Pancreas (tissue), 10 donors: Measurements from ENCODE around the gene SPEN. TPM values are rescaled to one million over a fixed set of nuclear protein-coding genes. Genes with fewer than 3 reads are reported as not detected.

ENCODE experiments used
- ATAC-seq, 4 donors: fragments of 200-7000 bp; cut with Tn5 transposase; one replicate each; pipeline versions ENCODE4 v1.8.0 to v1.9.1; 2020; ENCODE audit warnings: mild to moderate bottlenecking in 4 of 4, moderate library complexity in 4 of 4
- DNase-seq, 6 donors: peaks; one replicate each; pipeline ENCODE4 v3.0.0-alpha.2; 2020
- FAIRE-seq: peaks from 2 replicates; lab custom pipeline; 2012; peaks lifted over from hg19 to GRCh38; lab: Jason Lieb, UNC
- H3K27ac ChIP-seq, 4 donors: fragments of 200-600 bp; sonication (generic); 1 replicate in 3 of 4; 2 replicates in 1 of 4; pipeline versions ENCODE4 v1.5.0 to v1.8.0; 2020
- H3K27me3 ChIP-seq, 4 donors: fragments of 200-600 bp; one replicate each; pipeline ENCODE4 v1.8.0; 2021
- H3K36me3 ChIP-seq, 3 donors: fragments of 200-600 bp; sonication (generic) in 1 of 3; one replicate each; pipeline versions ENCODE4 v1.5.0 to v1.8.0; 2020 to 2021
- H3K4me1 ChIP-seq, 3 donors: fragments of 200-600 bp; one replicate each; pipeline ENCODE4 v1.8.0; 2021
- H3K4me3 ChIP-seq, 4 donors: fragments of 200-600 bp; sonication (generic) in 2 of 4; one replicate each; pipeline versions ENCODE4 v1.5.0 to v1.8.0; 2020 to 2021
- H3K9me3 ChIP-seq, 4 donors: fragments of 200-600 bp; one replicate each; pipeline ENCODE4 v1.8.0; 2021
- WGBS, 2 donors: extraction: QIAGEN DNeasy Blood & Tissue Kit; methylation state at CpG; one replicate each; pipeline ENCODE4 v1.1.7; 2013; 5-methylcytosine and 5-hydroxymethylcytosine counted together
- intact Hi-C, 3 donors: fragments of 100-400 bp; cut with DNase I; formaldehyde crosslinking; loops; one replicate each; pipeline versions ENCODE4 v1.11.1 to v1.14.2; 2022
- polyA plus RNA-seq, 2 donors: library from polyadenylated mRNA; stranded (reverse); fragments of 200-250 nt; gene quantifications; one replicate each; pipeline ENCODE4 v1.2.3, GENCODE V29; 2013
- total RNA-seq, 6 donors: library from RNA; stranded (reverse); fragmentation: NEBNext Ultra II Directional in 4 of 6; extraction: Animal tissue kit (Norgen Biotek cat#: 25700) in 4 of 6; gene quantifications; one replicate each; pipeline versions ENCODE4 v1.2.1 to v1.2.4, GENCODE V29; 2021 to 2023
- TF ChIP-seq, protein P1 (sequence below), 4 donors: fragments of 200-600 bp; sonication (generic) in 3 of 4; IDR thresholded peaks; one replicate each; pipeline versions ENCODE4 v1.5.0 to v1.8.0; 2021; ENCODE audit warnings: antibody characterized with exemption in 4 of 4
- donor health status: healthy with polysubstance abuse.
- donor health status: DM: no; HTN: no; CAD: no; lungs with moderate emphysema.
- donor health status: DM: no; HTN: no; CAD: no.
- donor health status: control.
- donor health status: control.
- donor health status: Bipolar disorder and iron deficiency.
- donor health status: DM: yes; HTN: yes; CAD: no.
- donor health status: DM: no; HTN: no; CAD: no.
- donor health status: DM: no; HTN: no; CAD: no.
- donor health status: DM: yes; HTN: yes; CAD: no.

The SPEN gene
- total and polyA plus RNA-seq, 8 donors: 16.2 to 38.2 (median 26.2) TPM

DNA sequence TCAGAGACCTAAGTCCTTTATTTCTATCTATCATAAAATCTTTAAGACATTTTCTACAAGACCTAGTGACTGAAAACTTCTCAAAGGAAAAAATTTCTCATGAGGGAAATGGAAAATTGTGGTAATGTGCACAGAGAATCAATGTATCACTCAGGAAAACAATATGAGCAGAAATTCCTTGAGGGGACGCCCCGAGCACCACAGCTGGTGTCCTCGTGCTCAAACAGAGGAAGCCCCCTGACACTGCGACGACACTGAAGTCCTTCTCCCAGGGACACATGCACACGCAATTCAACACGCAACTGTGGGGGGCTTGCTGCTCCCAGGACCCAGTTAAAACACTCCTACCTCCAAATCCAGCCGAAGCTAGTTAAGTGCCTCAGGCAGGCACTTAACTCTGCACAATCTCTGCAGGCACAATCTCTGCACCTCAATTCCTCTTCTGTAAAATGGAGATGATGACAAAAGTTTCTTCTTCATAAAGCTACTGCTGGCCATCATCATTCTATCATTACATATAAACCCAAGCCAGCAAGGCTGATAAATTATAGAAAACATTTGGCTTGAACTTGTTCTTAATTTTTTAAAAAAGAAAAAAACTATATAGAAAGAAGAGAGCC, 112.4 kb downstream of the SPEN start:
- Histone ChIP-seq H3K4me3 (no peak overlapping the region), H3K27ac (no peak overlapping the region), H3K9me3 (no peaks in the 10 kb centered on the region), H3K27me3 (no peaks in the 10 kb centered on the region), H3K36me3 (no peaks in the 10 kb centered on the region), H3K4me1 (peaks cover 0 to 8% (median 2%) of the 10 kb centered on the region in 3 donors)
- TF ChIP-seq, protein P1, sequence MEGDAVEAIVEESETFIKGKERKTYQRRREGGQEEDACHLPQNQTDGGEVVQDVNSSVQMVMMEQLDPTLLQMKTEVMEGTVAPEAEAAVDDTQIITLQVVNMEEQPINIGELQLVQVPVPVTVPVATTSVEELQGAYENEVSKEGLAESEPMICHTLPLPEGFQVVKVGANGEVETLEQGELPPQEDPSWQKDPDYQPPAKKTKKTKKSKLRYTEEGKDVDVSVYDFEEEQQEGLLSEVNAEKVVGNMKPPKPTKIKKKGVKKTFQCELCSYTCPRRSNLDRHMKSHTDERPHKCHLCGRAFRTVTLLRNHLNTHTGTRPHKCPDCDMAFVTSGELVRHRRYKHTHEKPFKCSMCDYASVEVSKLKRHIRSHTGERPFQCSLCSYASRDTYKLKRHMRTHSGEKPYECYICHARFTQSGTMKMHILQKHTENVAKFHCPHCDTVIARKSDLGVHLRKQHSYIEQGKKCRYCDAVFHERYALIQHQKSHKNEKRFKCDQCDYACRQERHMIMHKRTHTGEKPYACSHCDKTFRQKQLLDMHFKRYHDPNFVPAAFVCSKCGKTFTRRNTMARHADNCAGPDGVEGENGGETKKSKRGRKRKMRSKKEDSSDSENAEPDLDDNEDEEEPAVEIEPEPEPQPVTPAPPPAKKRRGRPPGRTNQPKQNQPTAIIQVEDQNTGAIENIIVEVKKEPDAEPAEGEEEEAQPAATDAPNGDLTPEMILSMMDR (IDR thresholded peaks at IDR 0.05): no peak
- ATAC-seq (no peak), FAIRE-seq (no peak), DNase-seq (no peak)
- intact Hi-C loops: no loop called here
- 85 to 96% methylated on average over 8 of the region's 8 CpGs for WGBS, 2 donors

DNA sequence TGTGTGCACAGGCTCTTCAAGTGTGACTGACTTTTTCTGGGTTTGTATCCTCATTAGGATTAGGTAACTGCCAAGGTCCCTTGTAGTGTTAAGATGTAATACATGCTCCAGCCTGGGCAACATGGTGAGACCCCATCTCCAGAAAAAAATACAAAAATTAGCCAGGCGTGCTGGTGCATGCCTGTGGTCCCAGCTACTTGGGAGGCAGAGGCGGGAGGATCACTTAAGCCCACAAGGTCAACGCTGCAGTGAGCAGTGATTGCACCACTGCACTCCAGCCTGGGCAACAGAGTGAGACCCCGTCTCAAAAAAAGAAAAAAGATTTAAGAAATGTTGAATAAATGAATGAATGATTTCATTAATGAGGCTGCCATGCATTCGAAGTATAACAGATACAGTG, 113.3 kb downstream of the SPEN start:
- Histone ChIP-seq H3K9me3 (no peaks in the 10 kb centered on the region), H3K4me3 (no peak overlapping the region), H3K4me1 (peaks cover 0 to 9% (median 9%) of the 10 kb centered on the region in 3 donors), H3K27me3 (no peaks in the 10 kb centered on the region), H3K27ac (no peak overlapping the region), H3K36me3 (no peaks in the 10 kb centered on the region)
- TF ChIP-seq, protein P1 (IDR thresholded peaks at IDR 0.05): no peak
- WGBS, 2 donors: 93 to 96% methylated on average over 5 of the region's 5 CpGs
- DNase-seq (no peak), FAIRE-seq (no peak), ATAC-seq (no peak)
- intact Hi-C loops: no loop called here

DNA sequence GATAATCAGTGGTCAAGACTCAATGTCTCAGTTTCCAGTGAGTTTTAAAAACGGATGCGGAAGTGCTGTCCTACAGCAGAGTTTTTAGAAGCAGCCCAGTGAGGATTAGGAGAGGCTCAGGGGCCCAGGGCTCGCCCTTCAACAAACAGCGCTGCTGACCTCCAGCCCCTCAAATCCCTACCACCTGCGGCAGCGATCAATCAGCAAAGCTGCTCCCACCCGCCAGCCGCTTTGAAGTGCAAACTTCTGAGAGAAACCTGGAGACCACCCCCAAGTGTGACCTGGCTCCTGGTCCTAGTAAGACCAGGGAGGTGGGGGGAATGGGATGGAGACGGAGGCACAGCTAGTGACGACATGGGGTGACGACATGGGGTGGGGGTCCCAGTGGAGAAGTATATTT, 114.0 kb downstream of the SPEN start:
- FAIRE-seq (no peak), ATAC-seq (no peak), DNase-seq (no peak)
- H3K27ac ChIP-seq: no peak overlapping the region
- intact Hi-C loops: no loop called here
- no peaks in the 10 kb centered on the region for H3K27me3 ChIP-seq
- H3K9me3 ChIP-seq: no peaks in the 10 kb centered on the region
- no peak overlapping the region for H3K4me3 ChIP-seq
- TF ChIP-seq, protein P1 (IDR thresholded peaks at IDR 0.05): no peak
- WGBS, 2 donors: 88 to 89% methylated on average over 11 of the region's 11 CpGs
- H3K36me3 ChIP-seq: no peaks in the 10 kb centered on the region
- peaks cover 0 to 12% (median 9%) of the 10 kb centered on the region in 3 donors for H3K4me1 ChIP-seq

DNA sequence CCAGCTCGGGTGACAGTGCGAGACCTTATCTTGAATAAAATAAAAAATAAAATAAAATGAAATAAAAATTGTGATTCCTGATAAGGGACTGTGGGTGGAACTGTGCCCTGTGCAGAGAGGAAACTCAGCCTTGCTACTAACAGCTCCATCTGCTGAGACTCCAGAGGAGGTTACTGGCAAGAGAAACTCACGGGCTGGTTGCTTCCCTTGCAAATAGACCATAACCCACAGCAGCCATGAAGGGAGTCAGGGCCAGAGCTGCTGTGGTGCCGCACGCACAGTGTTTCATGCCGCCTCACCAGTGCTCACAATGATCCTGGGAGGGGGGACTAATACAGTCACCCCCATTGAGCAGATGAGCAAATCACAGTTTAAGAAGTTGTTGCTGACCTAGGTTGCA, 114.7 kb downstream of the SPEN start:
- DNase-seq (no peak), ATAC-seq (no peak), FAIRE-seq (no peak)
- peaks cover 0 to 15% (median 9%) of the 10 kb centered on the region in 3 donors for H3K4me1 ChIP-seq
- H3K4me3 ChIP-seq: no peak overlapping the region
- TF ChIP-seq, protein P1 (IDR thresholded peaks at IDR 0.05): no peak
- intact Hi-C loops: no loop called here
- WGBS, 2 donors: 88 to 92% methylated on average over 6 of the region's 6 CpGs
- no peaks in the 10 kb centered on the region for H3K9me3 ChIP-seq
- no peaks in the 10 kb centered on the region for H3K36me3 ChIP-seq
- no peak overlapping the region for H3K27ac ChIP-seq
- no peaks in the 10 kb centered on the region for H3K27me3 ChIP-seq

DNA sequence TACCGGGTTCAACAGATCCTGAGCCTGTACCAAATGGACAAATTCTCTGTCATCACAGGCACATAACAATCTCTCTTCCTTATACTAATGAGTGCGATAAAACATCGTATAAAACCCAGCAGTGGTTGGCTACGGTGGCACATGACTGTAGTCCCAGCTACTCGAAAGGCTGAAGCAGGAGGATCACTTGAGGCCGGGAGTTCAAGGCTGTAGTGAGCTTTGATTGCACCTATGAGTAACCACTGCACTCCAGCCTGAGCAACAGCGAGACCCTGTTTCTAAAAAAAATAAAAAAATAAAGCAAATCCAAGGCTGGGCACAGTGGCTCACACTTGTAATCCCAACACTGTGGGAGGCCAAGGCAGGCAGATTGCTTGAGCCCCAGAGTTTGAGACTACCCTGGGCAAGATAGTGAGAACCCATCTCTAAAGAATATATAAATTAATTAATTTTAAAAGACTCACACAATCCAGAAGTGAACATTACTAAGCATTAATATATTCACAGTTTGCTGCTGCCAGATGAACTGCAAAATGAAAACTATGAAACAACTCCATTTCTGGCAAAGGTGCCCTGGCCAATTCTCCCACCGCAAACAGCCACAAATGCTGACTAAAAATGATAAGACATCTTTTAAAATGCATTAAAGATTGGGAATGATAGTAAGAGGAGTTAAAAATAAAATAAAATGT, 115.3 kb downstream of the SPEN start:
- DNase-seq (no peak), FAIRE-seq (no peak), ATAC-seq (no peak)
- Histone ChIP-seq H3K4me3 (no peak overlapping the region), H3K27ac (no peak overlapping the region), H3K27me3 (no peaks in the 10 kb centered on the region), H3K4me1 (peaks cover 0 to 15% (median 9%) of the 10 kb centered on the region in 3 donors), H3K9me3 (no peaks in the 10 kb centered on the region), H3K36me3 (no peaks in the 10 kb centered on the region)
- WGBS, 2 donors: 83 to 85% methylated on average over 8 of the region's 8 CpGs
- TF ChIP-seq, protein P1 (IDR thresholded peaks at IDR 0.05): no peak
- intact Hi-C loops: no loop called here
